GM12878 (cell line): ENCODE data around the gene HECTD2.

Experiments used
- BCL11A ChIP-seq: IDR thresholded peaks from 2 replicates; pipeline ENCODE4 v1.6.1; 2011; ENCODE audit warnings: low read depth, low read length
- NFIC ChIP-seq: IDR thresholded peaks from 2 replicates; pipeline ENCODE4 v1.6.1; 2012; ENCODE audit warnings: low read depth, mild to moderate bottlenecking, inconsistent platforms, low read length, moderate library complexity
- POLR2AphosphoS5 ChIP-seq: IDR thresholded peaks from 2 replicates; pipeline ENCODE4 v1.6.1; 2011; ENCODE audit warnings: mild to moderate bottlenecking, low read length, inconsistent platforms
- SIN3A ChIP-seq: IDR thresholded peaks from 2 replicates; pipeline ENCODE4 v1.6.1; 2012; ENCODE audit warnings: low read depth, low read length, improper control_type of control experiment
- SRF ChIP-seq, 2 experiments: IDR thresholded peaks; 2 replicates each; pipeline ENCODE4 v1.6.1; 2011; ENCODE audit warnings: low read depth in 2 of 2, low read length in 2 of 2, mild to moderate bottlenecking in 1 of 2, moderate library complexity in 1 of 2
- ZNF207 ChIP-seq: fragments of 450-650 bp; IDR thresholded peaks from 2 replicates; pipeline ENCODE4 v1.6.1; 2014; ENCODE audit warnings: antibody characterized with exemption, mild to moderate bottlenecking, borderline replicate concordance
- TF ChIP-seq, protein P1 (sequence below): IDR thresholded peaks from 2 replicates; pipeline ENCODE4 v1.6.1; 2012; ENCODE audit warnings: low read depth, low read length, improper control_type of control experiment

DNA sequence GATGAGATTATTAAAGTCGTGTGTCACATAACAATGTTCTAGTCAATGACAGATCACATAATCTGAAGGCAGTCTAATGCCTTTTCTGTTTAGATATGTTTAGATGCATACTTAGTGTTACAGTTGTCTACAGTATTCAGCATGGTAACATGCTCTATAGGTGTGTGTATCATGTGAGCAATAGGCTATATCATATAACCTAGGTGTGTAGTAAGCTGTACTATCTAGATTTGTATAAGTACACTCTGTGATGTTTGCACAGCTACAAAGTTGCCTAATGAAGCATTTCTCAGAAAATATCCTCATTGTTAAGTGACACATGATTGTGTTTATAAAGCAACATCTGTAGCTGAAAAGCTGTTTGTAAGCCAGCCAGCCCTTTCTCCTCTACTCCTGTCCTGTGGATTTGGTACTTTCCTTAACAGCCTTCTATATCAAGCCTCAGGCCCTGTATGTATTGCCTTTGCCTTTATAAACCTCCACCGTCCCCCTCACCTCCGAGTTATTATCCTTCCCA, 6.3 kb downstream of the HECTD2 start:
- TF ChIP-seq BCL11A = no peak
- TF ChIP-seq, protein P1, sequence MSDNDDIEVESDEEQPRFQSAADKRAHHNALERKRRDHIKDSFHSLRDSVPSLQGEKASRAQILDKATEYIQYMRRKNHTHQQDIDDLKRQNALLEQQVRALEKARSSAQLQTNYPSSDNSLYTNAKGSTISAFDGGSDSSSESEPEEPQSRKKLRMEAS = no peak
- TF ChIP-seq SIN3A = no peak
- no peak for TF ChIP-seq ZNF207
- TF ChIP-seq POLR2AphosphoS5 = no peak
- no peak for TF ChIP-seq SRF (IDR thresholded peaks at IDR 0.05; ENCODE audit: low read depth in 2 of 2, low read length in 2 of 2)
- no peak for TF ChIP-seq NFIC
